T-helper 1 cell (primary cell): ENCODE data around the gene GCNT4.

ENCODE experiments used
- DNase-seq, 5 donors: peaks; one replicate each; pipeline ENCODE4 v3.0.0-alpha.2; 2012 to 2020

Gene GCNT4

DNA sequence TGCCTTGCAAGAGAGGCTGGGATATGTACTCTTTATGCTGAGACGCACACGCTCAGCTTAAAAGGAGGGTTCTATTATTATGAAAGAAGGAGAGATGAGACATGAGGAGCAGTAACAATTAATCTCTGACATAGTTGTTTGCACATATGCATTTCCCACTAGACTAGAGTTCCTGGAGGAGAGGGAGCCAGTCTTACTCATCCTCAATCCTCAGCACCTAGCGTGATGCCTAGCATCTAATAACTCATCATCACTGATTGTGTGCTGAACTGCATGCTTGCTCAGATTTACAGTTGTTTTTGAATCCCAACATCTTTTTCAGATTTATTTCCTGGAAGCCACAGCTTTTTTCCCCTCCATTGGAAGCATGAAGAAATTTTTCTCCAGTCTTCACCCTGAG, 35.5 kb downstream of the GCNT4 start:
- DNase-seq = no peak

DNA sequence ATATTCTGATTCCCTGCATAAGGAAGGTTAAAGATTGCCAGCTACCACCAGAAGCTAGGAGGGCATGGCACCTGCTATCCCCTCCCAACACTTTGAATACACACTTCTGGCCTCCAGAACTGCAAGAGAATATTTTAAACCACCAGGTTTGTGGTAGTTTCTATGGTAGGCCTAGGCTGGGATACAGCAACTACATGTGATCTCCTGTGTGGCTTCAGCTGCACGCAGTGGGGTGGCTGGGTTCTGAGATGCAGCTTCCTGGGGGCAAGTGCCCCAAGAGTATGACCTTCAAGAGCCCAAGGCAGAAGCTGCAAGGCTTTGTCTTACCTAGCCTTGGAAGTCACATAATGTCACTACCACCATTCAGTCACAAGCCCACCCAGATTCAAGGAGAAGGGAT, 39.6 kb downstream of the GCNT4 start:
- no peak for DNase-seq

DNA sequence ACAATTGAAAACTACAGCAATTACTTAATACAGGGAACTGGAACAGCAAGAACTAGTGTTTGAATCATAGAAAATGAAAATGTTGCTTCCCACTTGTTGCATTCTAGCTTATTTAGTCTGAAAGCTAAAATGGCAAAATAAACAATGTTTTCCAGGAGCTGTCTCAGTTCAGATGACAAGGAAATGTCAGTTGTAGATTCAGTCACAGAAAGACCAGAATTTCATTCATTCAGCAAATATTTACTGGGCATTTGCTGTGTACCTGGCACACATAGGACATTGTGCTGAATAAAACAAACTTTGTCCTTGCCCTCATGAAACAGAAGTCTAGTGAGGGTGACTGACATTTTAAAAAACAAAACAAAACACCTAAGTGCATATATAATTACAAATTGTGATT, 41.5 kb downstream of the GCNT4 start:
- no peak for DNase-seq

DNA sequence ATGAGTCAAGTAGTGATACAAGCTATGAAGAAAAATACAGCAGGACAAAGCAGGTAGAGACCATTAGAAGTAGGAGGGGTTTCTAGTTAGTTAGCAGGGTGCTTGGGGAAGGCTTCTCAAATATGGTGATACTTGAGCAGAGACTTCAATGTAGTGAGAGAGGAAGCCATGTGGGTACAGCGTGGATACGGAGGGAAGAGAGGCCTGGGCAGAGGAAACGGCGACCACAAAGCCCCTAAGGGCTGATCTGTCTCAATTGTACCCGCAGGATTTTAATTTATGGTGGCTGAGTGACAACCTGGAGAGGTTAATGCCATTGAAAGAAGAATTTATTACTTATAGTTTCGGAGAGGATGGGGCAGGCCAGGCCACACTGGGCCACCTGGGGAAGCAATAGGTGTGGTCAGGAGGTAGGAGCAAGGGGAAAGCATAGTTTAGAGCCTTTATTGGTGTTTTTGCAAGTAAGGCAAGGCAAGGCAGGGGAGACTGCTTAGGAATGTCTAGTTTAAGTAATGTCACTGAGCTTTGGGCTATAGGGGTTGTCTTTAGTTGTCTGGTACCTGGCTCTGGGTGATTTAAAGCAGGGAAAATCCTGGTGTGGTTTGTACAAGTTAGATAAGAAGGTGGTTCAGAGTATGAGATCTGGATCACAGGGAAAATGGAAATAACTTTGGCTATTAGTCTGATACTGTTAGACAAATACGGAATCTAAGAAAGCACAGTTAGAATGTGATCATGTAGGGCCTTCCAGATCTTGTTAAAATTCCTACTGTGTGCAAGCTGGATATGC, 42.6 kb downstream of the GCNT4 start:
- DNase-seq = no peak

DNA sequence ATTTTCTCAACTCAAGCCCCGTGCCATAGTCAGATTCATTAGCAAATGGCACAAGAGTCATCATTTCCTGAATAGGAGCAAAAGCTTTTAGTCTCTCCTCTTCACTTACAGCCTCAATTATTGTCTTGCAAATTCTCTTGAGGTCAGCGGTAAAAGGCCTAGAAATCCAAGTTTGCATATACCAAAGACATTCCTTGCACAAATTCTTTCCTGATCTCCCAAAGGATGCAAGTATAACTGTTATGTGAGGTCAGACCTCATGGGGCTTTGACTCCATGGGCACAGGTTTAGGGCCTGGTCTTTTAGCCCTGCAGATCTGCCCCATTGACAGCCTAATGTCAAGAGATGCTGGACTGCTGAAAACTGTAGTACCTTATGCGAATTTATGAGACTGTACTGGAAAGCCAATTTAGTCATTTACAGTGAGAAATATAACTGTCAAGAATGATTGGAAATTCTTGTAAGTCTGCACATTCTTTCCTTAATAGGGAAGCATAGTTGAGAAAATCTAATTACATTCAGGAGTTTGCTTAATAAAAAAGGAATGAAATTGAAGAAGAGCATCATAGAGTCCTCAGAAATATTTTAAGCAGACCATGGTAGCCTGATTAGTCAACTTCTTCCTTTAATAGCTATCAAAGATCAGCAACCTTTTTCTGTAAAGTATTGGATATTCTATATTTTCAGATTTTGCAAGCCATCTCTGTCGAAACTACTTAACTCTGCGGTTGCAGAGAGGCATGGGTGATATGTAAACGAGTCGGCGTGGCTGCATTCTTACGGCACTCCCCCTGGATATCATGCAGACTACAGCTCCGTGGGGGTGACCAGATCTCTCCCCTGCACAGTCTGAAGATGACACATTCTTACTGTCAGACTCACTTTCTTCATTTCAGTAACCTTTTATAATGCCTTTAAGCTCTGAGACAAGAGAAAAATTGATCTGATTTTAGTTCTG, 45.2 kb downstream of the GCNT4 start:
- no peak for DNase-seq

DNA sequence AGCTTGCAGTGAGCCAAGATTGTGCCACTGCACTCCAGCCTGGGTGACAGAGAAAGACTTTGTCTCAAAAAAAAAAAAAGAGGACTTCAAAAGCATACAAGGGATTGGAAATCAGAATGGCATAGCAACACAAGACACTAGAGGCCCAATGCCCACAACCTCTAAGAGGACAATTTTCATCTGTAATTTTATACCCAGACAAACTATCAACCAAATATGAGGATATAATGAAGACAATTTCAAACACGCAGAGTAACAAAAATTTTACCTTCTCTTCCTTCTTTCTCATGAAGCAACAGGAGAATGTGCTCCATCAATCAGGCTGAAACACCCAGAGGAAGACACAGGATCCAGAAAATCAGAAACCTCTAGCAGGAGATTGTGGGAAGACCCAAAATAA, 46.8 kb downstream of the GCNT4 start:
- no peak for DNase-seq
